Prostate gland (tissue), 2 donors: Measurements from ENCODE around the gene CREB1. TPM values are rescaled to one million over a fixed set of nuclear protein-coding genes. Genes with fewer than 3 reads are reported as not detected.
"Not testable (repeated sequence)": the region's sequence is repeated elsewhere in the genome, so short reads cannot be mapped to it uniquely, and the experiment has no call there.

Source experiments
- DNase-seq: peaks from one replicate; pipeline ENCODE4 v3.0.0-alpha.2; 2019; ENCODE audit warnings: low spot score
- H3K27ac ChIP-seq, 2 donors: fragments of 200-600 bp; sonication (generic); 2 replicates each; pipeline ENCODE4 v1.5.1; 2017 to 2019
- H3K27me3 ChIP-seq: fragments of 200-600 bp; sonication (generic); replicated peaks from 2 replicates; pipeline ENCODE4 v1.5.1; 2019; ENCODE audit not compliant: insufficient read depth
- H3K36me3 ChIP-seq, 2 donors: fragments of 200-600 bp; sonication (generic); 1 replicate in 1 of 2; 2 replicates in 1 of 2; pipeline versions ENCODE4 v1.5.1 to v1.8.1; 2017 to 2019
- H3K4me1 ChIP-seq: fragments of 200-600 bp; sonication (generic); replicated peaks from 2 replicates; pipeline ENCODE4 v1.5.1; 2019
- H3K4me3 ChIP-seq, 2 donors: fragments of 200-600 bp; sonication (generic); 2 replicates each; pipeline ENCODE4 v1.5.1; 2017 to 2019
- H3K9me3 ChIP-seq: fragments of 200-600 bp; sonication (generic); 2 replicates; pipeline ENCODE4 v1.5.1; 2017
- CTCF ChIP-seq, 4 experiments: fragments of 200-600 bp in 2 of 4; fragments of 450-650 bp in 2 of 4; sonication (generic) in 2 of 4; IDR thresholded peaks; 1 replicate in 3 of 4; 2 replicates in 1 of 4; pipeline ENCODE4 v1.5.1; 2016 to 2019; ENCODE audit warnings: antibody characterized with exemption in 4 of 4, mild to moderate bottlenecking in 2 of 4, moderate library complexity in 2 of 4
- POLR2A ChIP-seq: fragments of 450-650 bp; IDR thresholded peaks from one replicate; pipeline ENCODE4 v1.6.1; 2016; ENCODE audit warnings: antibody characterized with exemption, mild to moderate bottlenecking
- POLR2AphosphoS5 ChIP-seq: sonication (generic); formaldehyde crosslinking; IDR thresholded peaks from one replicate; pipeline ENCODE4 v1.6.1; 2017; ENCODE audit warnings: antibody characterized with exemption
- WGBS: methylation state at CpG from one replicate; pipeline ENCODE4 v1.1.5; 2018; 5-methylcytosine and 5-hydroxymethylcytosine counted together
- intact Hi-C: fragments of 100-400 bp; cut with DNase I; formaldehyde crosslinking; loops from one replicate; pipeline ENCODE4 v1.14.2; 2022
- total RNA-seq, 2 donors: library from RNA; depleted of rRNA; stranded (reverse); fragments of >200 nt; gene quantifications; one replicate each; pipeline ENCODE4 v1.1.0, GENCODE V29; 2016

The CREB1 gene
- total RNA-seq, 2 donors from 2014 or later = 44.0 to 47.1 TPM

- no peak for DNase-seq
- no peak for TF ChIP-seq POLR2AphosphoS5
- WGBS = 43% methylated on average over 1 of the region's 1 CpG
- intact Hi-C loops = no loop called here
- H3K4me3 ChIP-seq = no peak overlapping the region
- H3K27ac ChIP-seq = no peak overlapping the region
- H3K27me3 ChIP-seq = no peaks in the 10 kb centered on the region
- H3K9me3 ChIP-seq = no peaks in the 10 kb centered on the region
- no peaks in the 10 kb centered on the region for H3K4me1 ChIP-seq
- H3K36me3 ChIP-seq = no peaks in the 10 kb centered on the region
These were observed 110.9 kb downstream of the CREB1 start for GRCh38 chr2:207640661-207641060.

DNA sequence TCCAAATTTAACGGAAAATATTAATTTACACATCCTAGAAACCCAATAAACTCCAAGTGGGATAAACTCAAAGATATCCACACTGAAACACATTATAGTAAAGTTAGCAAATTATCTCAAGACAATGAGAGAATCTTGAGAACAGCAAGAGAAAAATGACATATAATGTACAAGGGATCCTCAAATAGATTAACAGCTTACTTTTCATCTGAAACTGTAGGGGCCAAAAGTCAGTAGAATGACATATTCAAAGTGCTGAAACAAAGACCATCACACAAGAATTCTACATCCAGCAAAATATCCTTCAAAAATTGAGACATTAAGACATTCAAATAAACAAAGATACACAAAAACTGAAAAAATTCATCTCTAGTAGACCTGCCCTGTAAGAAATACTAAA lies 114.1 kb downstream of the CREB1 start:
- no peaks in the 10 kb centered on the region for H3K9me3 ChIP-seq
- no peaks in the 10 kb centered on the region for H3K27me3 ChIP-seq
- no peak overlapping the region for H3K27ac ChIP-seq
- no peak for DNase-seq
- no peak overlapping the region for H3K4me3 ChIP-seq
- no peaks in the 10 kb centered on the region for H3K4me1 ChIP-seq
- no peaks in the 10 kb centered on the region for H3K36me3 ChIP-seq
- TF ChIP-seq CTCF (IDR thresholded peaks at IDR 0.05) (no peak), POLR2A (no peak), POLR2AphosphoS5 (no peak)
- intact Hi-C loops = no loop called here
- 94% methylated on average over 1 of the region's 1 CpG for WGBS

DNA sequence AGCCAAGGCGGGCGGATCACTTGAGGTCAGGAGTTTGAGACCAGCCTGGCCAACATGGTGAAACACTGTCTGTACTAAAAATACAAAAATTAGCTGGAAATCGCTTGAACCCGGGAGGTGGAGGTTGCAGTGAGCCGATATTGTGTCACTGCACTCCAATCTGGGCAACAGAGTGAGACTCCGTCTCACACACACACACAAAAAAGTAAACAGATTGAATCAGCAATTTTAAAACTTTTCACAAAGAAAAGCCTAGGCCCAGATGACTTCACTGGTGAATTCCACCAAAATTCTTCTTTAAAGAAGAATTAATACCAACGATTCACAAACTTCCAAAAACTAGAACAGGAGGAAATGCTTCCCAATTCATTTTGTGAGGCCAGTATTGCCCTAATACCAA lies 116.8 kb downstream of the CREB1 start:
- H3K4me3 ChIP-seq, H3K36me3 ChIP-seq, H3K27ac ChIP-seq, H3K9me3 ChIP-seq, intact Hi-C loops, H3K4me1 ChIP-seq, H3K27me3 ChIP-seq, DNase-seq: not testable (repeated sequence)
- 86% methylated on average over 7 of the region's 7 CpGs for WGBS

Other genes with a start within 250 kb of the CREB1 start
- 10 to 100 TPM in 1 of 2 donors, 1 to 10 TPM in 1; 5.2 to 15.5 TPM for gene METTL21A, start 95.4 kb downstream of the CREB1 start, total RNA-seq
- 1 to 10 TPM; 5.7 to 9.7 TPM for gene CCNYL1, start 181.7 kb downstream of the CREB1 start, total RNA-seq
- gene FZD5, start 239.9 kb downstream of the CREB1 start, total RNA-seq = 10 to 100 TPM in 1 of 2 donors, 1 to 10 TPM in 1; 9.1 to 32.7 TPM